Heart left ventricle (tissue), 16 donors: ENCODE results near the gene C2orf68. TPM values are rescaled to one million over a fixed set of nuclear protein-coding genes. Genes with fewer than 3 reads are reported as not detected.

Experiments used
- ATAC-seq, 4 donors: fragments of 200-7000 bp; cut with Tn5 transposase; one replicate each; pipeline ENCODE4 v1.9.1; 2020 to 2022; ENCODE audit warnings: moderate library complexity in 4 of 4, mild to moderate bottlenecking in 3 of 4, moderate number of reproducible peaks in 1 of 4
- DNase-seq, 5 donors: peaks; one replicate each; pipeline ENCODE4 v3.0.0-alpha.2; 2020
- H3K27ac ChIP-seq, 12 donors: fragments of 200-600 bp; sonication (generic) in 4 of 12; one replicate each; pipeline versions ENCODE4 v1.5.0 to v1.8.0; 2016 to 2022; ENCODE audit warnings: mild to moderate bottlenecking in 2 of 12
- H3K27me3 ChIP-seq, 9 donors: fragments of 200-600 bp; sonication (generic) in 2 of 9; one replicate each; pipeline versions ENCODE4 v1.5.1 to v1.8.0; 2016 to 2022; ENCODE audit warnings: mild to moderate bottlenecking in 3 of 9
- H3K36me3 ChIP-seq, 9 donors: fragments of 200-600 bp; sonication (generic) in 2 of 9; one replicate each; pipeline versions ENCODE4 v1.5.0 to v1.8.0; 2018 to 2022; ENCODE audit warnings: mild to moderate bottlenecking in 2 of 9
- H3K4me1 ChIP-seq, 12 donors: fragments of 200-600 bp; sonication (generic) in 4 of 12; one replicate each; pipeline versions ENCODE4 v1.5.0 to v1.8.0; 2016 to 2022; ENCODE audit warnings: mild to moderate bottlenecking in 3 of 12
- H3K4me3 ChIP-seq, 12 donors: fragments of 200-600 bp; sonication (generic) in 4 of 12; one replicate each; pipeline versions ENCODE4 v1.5.0 to v1.8.0; 2017 to 2022; ENCODE audit warnings: mild to moderate bottlenecking in 9 of 12, moderate library complexity in 4 of 12
- H3K9me3 ChIP-seq, 12 donors: fragments of 200-600 bp; sonication (generic) in 4 of 12; one replicate each; pipeline versions ENCODE4 v1.5.0 to v1.8.0; 2016 to 2022; ENCODE audit warnings: mild to moderate bottlenecking in 1 of 12
- CTCF ChIP-seq, 12 donors: fragments of 200-600 bp; sonication (generic) in 4 of 12; IDR thresholded peaks; one replicate each; pipeline versions ENCODE4 v1.5.0 to v1.8.0; 2018 to 2022; ENCODE audit warnings: antibody characterized with exemption in 12 of 12, mild to moderate bottlenecking in 5 of 12
- POLR2A ChIP-seq, 2 donors: fragments of 450-650 bp; IDR thresholded peaks; one replicate each; pipeline ENCODE4 v1.6.1; 2017; ENCODE audit warnings: antibody characterized with exemption in 2 of 2, mild to moderate bottlenecking in 2 of 2, moderate library complexity in 2 of 2
- WGBS, 4 donors: extraction: QIAGEN DNeasy Blood & Tissue Kit in 2 of 4; methylation state at CpG; one replicate each; pipeline versions ENCODE4 v1.1.5 to v1.1.7; 2013 to 2018; 5-methylcytosine and 5-hydroxymethylcytosine counted together
- intact Hi-C, 10 donors: fragments of 100-400 bp; cut with DNase I; formaldehyde crosslinking; loops; one replicate each; pipeline versions ENCODE4 v1.11.1 to v1.14.2; 2022
- polyA plus RNA-seq, 2 donors: library from polyadenylated mRNA; stranded (reverse); fragments of 200-250 nt; gene quantifications; one replicate each; pipeline ENCODE4 v1.2.3, GENCODE V29; 2013
- total RNA-seq, 9 donors: library from RNA; depleted of rRNA in 2 of 9; stranded (reverse); fragments of >200 nt in 2 of 9; fragmentation: NEBNext Ultra II Directional in 3 of 9; extraction: Animal tissue kit (Norgen Biotek cat#: 25700) in 3 of 9; gene quantifications; one replicate each; pipeline versions ENCODE4 v1.1.0 to v1.2.4, GENCODE V29; 2016 to 2023
- donor health status: ischemic (EF 13 %, LVEDD 7.1; RV severe dilation, severe dysfunction).
- donor health status: healthy with polysubstance abuse.
- donor health status: DM: no; HTN: yes; CAD: no.
- donor health status: DM: no; HTN: no; CAD: no.
- donor health status: ischemic (EF 25% LVEDD 6.9; RV normal size, moderate dysfunction).
- donor health status: ischemic (EF 25% LVEDD 5.7; RV mildly dilated, moderate dysfunction).
- donor health status: healthy.
- donor health status: DM: yes; HTN: yes; CAD: no.
- donor health status: ischemic (EF 35%, LVEDD 5.7; RV mildly dilated, moderate dysfunction).
- donor health status: nonischemic (EF 11% LVEDD 7.7; RV severe dilation, severe dysfunction).
- donor health status: DM: yes; HTN: yes; CAD: no.
- donor health status: PGD.
- donor health status: ischemic (EF 29% LVEDD 5.4; RV normal size, mild dysfunction).
- donor health status: nonischemic (EF 23%, LVEDD 6.1; RV moderate dilation, normal function).

Gene C2orf68
- total and polyA plus RNA-seq, 11 donors = 12.0 to 38.2 (median 29.1) TPM

GRCh38 chr2:85649201-85650190, 37.6 kb upstream of the C2orf68 start:
- intact Hi-C loops = loop anchor here in 6 of 10 donors (2.0 to 10.0 kb wide), 4 partner anchors 55 to 435 kb away; no protein-coding TSS in a partner anchor

GRCh38 chr2:85648619-85649018, 36.8 kb upstream of the C2orf68 start:
- Histone ChIP-seq H3K4me1 (peaks cover 0 to 16% (median 11%) of the 10 kb centered on the region in 12 donors), H3K27me3 (no peaks in the 10 kb centered on the region), H3K4me3 (no peak overlapping the region), H3K36me3 (peaks cover 0 to 100% (median 94%) of the 10 kb centered on the region in 9 donors), H3K27ac (peak overlapping the region in 8 of 12 donors; percentile 13 to 68 (median 46)), H3K9me3 (no peaks in the 10 kb centered on the region)
- ATAC-seq (peak in 3 of 4 donors; percentile 35 to 60 (median 38)), DNase-seq (peak in 1 of 5 donors; percentile 37)
- no peak for TF ChIP-seq POLR2A (IDR thresholded peaks at IDR 0.05)
- TF ChIP-seq CTCF (IDR thresholded peaks at IDR 0.05) = peak; percentile 8 to 56 (median 42)
- intact Hi-C loops = loop anchor here in 5 of 10 donors (2.0 to 10.0 kb wide), 3 partner anchors 56 to 166 kb away; no protein-coding TSS in a partner anchor
- 50 to 63% (median 61%) methylated on average over 2 of the region's 2 CpGs for WGBS, 4 donors

More at GRCh38 chr2:85649201-85650190, 37.6 kb upstream of the C2orf68 start:
- Histone ChIP-seq H3K27me3 (no peaks in the 10 kb centered on the region), H3K27ac (peak overlapping the region in 9 of 12 donors; percentile 9 to 68 (median 43)), H3K9me3 (no peaks in the 10 kb centered on the region), H3K36me3 (peaks cover 0 to 98% (median 90%) of the 10 kb centered on the region in 9 donors), H3K4me3 (no peak overlapping the region), H3K4me1 (peaks cover 0 to 16% (median 11%) of the 10 kb centered on the region in 12 donors)
- WGBS, 4 donors = 75 to 84% (median 83%) methylated on average over 9 of the region's 9 CpGs
- DNase-seq (no peak), ATAC-seq (peak in 2 of 4 donors; percentile 29 to 49)
- no peak for TF ChIP-seq POLR2A (IDR thresholded peaks at IDR 0.05)
- TF ChIP-seq CTCF (IDR thresholded peaks at IDR 0.05) = no peak

DNA sequence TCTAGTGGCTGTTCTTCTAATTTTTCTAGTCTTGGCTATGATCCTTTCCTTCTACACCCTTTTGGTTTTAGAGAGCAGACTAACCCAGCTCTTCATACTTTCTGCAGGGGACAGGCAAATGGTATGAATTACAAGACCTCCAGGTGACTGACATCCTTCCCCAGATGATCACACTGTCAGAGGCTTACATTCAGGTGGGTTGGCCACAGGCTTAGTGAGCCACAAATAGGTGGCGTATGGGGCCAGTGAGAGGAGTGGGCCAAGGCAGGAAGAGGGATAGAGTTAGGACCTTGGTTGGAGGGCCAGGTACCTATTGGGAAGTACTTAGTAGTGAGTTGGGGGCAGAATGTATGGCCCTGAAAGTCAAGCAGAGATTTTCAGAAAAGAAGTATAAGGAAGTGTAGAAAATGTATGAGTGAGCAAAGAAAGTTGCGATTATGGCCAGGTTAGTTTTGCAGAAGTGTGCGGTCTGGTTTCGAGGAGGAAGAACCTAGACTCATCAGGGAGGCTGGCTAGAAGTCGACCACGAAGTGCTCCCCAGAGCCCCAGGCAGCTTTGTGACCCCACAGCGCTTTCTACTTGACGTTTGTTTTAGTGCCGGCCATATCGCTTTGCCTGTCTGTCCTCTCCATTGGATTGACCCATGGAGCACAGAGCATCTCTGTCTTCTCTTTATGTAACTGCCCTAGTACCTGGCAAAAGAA, 36.1 kb upstream of the C2orf68 start:
- no peak overlapping the region for H3K4me3 ChIP-seq
- DNase-seq (no peak), ATAC-seq (no peak)
- WGBS, 4 donors = 90 to 93% (median 91%) methylated on average over 10 of the region's 10 CpGs
- H3K27ac ChIP-seq = peak overlapping the region in 3 of 12 donors; percentile 13 to 68 (median 51)
- H3K27me3 ChIP-seq = no peaks in the 10 kb centered on the region
- peaks cover 0 to 16% (median 11%) of the 10 kb centered on the region in 12 donors for H3K4me1 ChIP-seq
- H3K36me3 ChIP-seq = peaks cover 0 to 100% (median 97%) of the 10 kb centered on the region in 9 donors
- intact Hi-C loops = loop anchor here in 5 of 10 donors (2.0 to 10.0 kb wide), 3 partner anchors 57 to 167 kb away; no protein-coding TSS in a partner anchor
- H3K9me3 ChIP-seq = no peaks in the 10 kb centered on the region
- TF ChIP-seq CTCF (IDR thresholded peaks at IDR 0.05) = no peak
